ENCODE measurements around the gene RHBDD3.

Gene RHBDD3

GRCh38 chr22:29269731-29270474 lies 2.1 kb upstream of the RHBDD3 start:
- in situ Hi-C loops (cut with MboI; ENCODE audit: low sequenced_read_pairs, unreplicated experiment) = no loop called here
- no peak for DNase-seq (ENCODE audit: low spot score)
- no peak for TF ChIP-seq CTCF (IDR thresholded peaks at IDR 0.05; ENCODE audit: borderline replicate concordance, control extremely low read depth, extremely low read depth, insufficient read depth, missing control alignments)

GRCh38 chr22:29269230-29269604 lies 1.4 kb upstream of the RHBDD3 start:
- in situ Hi-C loops (cut with MboI; ENCODE audit: low sequenced_read_pairs, unreplicated experiment) = no loop called here
- TF ChIP-seq CTCF (IDR thresholded peaks at IDR 0.05; ENCODE audit: borderline replicate concordance, control extremely low read depth, extremely low read depth, insufficient read depth, missing control alignments) = no peak
- DNase-seq (ENCODE audit: low spot score) = no peak

- DNase-seq (ENCODE audit: low spot score) = peak; percentile 59
- in situ Hi-C loops (cut with MboI; ENCODE audit: low sequenced_read_pairs, unreplicated experiment) = no loop called here
- no peak for TF ChIP-seq CTCF (IDR thresholded peaks at IDR 0.05; ENCODE audit: borderline replicate concordance, control extremely low read depth, extremely low read depth, insufficient read depth, missing control alignments)
Measured at GRCh38 chr22:29268511-29269229, 889 bp upstream of the RHBDD3 start.

- in situ Hi-C loops (cut with MboI; ENCODE audit: low sequenced_read_pairs, unreplicated experiment) = no loop called here
- DNase-seq (ENCODE audit: low spot score) = no peak
- no peak for TF ChIP-seq CTCF (IDR thresholded peaks at IDR 0.05; ENCODE audit: borderline replicate concordance, control extremely low read depth, extremely low read depth, insufficient read depth, missing control alignments)
Measured at GRCh38 chr22:29267462-29267857, 321 bp downstream of the RHBDD3 start.

- in situ Hi-C loops (cut with MboI; ENCODE audit: low sequenced_read_pairs, unreplicated experiment) = no loop called here
- TF ChIP-seq CTCF (IDR thresholded peaks at IDR 0.05; ENCODE audit: borderline replicate concordance, control extremely low read depth, extremely low read depth, insufficient read depth, missing control alignments) = no peak
- no peak for DNase-seq (ENCODE audit: low spot score)
Measured at GRCh38 chr22:29266564-29267461, 968 bp downstream of the RHBDD3 start.

GRCh38 chr22:29265929-29266328 lies 1.9 kb downstream of the RHBDD3 start:
- DNase-seq (ENCODE audit: low spot score) = no peak
- in situ Hi-C loops (cut with MboI; ENCODE audit: low sequenced_read_pairs, unreplicated experiment) = no loop called here
- TF ChIP-seq CTCF (IDR thresholded peaks at IDR 0.05; ENCODE audit: borderline replicate concordance, control extremely low read depth, extremely low read depth, insufficient read depth, missing control alignments) = no peak

Measured in GM13976 (cell line).